Measurements from ENCODE around the gene ISLR2.
"Not testable (repeated sequence)": the region's sequence is repeated elsewhere in the genome, so short reads cannot be mapped to it uniquely, and the experiment has no call there.

The ISLR2 gene

DNA sequence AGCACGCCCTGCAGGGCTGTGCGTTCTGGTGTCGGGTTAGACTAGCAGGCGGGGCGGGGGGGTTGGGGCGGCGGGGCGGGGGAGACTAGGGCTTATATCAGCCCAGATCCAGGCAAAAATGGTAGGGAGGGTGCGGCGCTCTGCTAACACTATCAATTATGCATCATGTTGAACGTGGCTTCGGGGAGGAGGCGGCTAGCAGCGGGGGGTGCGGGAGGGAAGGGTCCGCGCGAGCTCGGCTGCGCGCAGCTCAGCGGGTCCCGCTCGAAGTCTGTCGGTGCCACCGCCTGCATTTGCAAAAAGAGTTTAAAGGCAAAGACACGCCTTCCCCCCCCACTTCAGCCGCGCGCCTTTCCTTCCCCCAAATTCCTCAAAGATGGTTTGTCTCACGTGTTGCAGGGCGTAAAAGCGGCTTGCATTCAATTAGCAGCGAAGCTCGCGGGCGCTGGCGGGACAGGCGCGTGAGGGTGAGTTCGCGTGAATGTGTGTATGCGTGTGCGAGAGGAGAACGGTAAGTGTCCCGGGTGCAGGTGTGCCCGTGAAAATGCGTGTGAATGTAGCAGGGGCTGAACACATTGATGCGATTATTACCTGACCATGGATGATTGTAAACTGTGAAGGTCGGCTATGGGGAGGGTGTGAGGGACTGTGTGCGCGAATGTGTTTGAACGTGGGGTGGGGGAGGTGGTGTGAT is at the start of gene ISLR2:
ISLR2 (plus strand) TSS at position 432 of the 694 bp plus-strand sequence. CDS start 2,169 bp downstream, outside the sequence.
- no peak for DNase-seq

DNA sequence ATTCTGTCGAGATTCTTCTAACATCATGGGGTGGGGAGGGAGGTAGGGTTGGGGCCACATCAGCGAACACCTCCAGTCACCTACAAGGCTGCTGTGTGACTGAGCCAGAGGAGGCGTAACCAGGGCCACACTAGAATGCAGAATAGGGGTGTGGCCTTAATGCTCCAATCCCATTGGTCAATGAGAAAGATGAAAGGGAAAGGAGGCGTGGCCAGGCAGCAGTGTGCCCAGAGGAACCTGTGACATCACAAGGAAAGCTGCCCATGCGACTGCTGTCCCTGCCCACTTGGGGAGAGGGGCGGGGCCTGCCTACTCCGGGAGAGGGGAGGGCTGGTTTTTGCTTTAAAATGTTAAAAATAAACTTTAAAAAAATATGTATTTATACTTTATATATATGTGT is 47.9 kb upstream of the ISLR2 start, which contains the start of gene GOLGA6A:
GOLGA6A (minus strand) TSS at position 101 of the 400 bp plus-strand sequence; CDS start at position 60, 41 bp downstream.
- DNase-seq: not testable (repeated sequence)

DNA sequence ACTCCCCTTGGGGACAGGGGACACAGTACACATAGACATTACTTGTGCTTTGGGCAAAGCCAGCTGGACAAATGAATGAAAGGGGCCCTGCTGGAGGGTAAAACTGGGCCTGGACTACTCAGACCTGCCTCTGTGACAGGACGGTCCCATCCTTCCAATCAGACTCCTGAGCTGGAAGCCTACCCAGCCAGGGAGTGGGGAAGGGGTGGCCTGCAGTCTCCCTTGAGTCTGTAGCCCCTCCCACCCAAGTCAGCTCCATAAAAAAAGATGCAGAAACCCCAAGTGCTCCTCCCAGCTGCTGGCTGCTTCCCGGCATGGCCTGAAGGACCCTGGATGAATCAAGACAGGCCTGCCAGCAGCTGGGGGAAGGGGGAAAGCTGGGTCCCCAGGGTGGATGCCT is 35.8 kb upstream of the ISLR2 start:
- DNase-seq: not testable (repeated sequence)

DNA sequence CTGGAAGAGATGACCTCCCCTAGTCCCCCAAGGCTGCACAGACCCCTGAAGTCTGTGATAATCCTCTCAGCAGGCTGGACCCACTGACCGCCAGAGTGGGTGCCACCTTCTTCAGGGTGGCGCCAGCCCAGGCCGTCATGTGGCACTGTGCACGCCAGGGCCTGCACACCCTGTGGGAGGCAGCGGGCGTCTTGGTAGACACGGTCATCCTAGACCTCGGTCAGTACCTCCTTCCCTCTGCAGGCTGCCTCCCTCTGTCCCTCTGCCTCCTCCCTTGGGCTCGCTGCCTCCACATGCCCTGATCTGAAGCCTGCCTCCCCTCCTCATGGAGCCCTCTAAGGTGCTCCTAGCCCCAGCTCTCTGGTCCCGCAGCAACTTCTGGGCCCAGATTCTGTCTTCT is 34.8 kb upstream of the ISLR2 start:
- not testable (repeated sequence) for DNase-seq

- DNase-seq: not testable (repeated sequence)
These were observed 33.5 kb upstream of the ISLR2 start for GRCh38 chr15:74096753-74097474.

DNA sequence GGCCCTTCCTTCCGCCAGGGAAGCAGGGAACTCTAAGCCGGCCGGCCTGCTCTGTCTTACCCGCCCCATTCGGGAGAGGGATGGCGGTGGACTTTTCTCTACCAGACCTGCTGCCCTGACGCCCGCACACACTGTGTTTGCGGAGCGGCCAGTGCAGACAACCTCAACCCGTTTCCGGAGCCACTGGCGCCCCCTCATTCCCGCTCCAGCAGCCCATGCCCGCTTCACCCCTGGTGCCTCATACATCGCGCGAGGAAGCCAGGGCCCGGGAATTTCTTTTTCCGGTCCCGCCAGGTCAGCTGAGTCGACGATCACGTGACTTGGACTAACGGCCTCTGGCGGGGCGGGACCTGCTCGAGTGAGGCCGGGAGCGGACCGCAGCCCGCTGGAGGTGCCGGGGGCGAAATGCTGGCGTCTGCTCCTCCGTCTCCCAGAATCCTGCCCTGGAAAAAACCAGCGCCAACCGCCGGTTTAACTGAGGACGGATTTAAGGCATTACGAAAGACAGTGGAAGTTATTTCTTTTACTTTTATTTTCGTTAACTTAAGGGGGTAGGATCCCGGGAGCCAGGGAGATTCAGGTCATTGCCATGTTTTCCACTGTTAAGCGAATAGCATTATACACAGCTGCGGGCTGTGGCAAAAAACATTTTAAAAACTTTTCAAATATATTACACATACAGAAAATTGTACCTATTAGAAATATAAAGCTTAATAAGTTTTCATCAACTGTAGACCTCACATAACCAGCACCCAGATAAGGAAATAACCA is 30.2 kb upstream of the ISLR2 start:
- DNase-seq: peak; percentile 72 to 73

GRCh38 chr15:74108111-74108510 is 22.3 kb upstream of the ISLR2 start:
- no peak for DNase-seq

GRCh38 chr15:74108611-74109010 is 21.8 kb upstream of the ISLR2 start:
- DNase-seq: not testable (repeated sequence)

DNA sequence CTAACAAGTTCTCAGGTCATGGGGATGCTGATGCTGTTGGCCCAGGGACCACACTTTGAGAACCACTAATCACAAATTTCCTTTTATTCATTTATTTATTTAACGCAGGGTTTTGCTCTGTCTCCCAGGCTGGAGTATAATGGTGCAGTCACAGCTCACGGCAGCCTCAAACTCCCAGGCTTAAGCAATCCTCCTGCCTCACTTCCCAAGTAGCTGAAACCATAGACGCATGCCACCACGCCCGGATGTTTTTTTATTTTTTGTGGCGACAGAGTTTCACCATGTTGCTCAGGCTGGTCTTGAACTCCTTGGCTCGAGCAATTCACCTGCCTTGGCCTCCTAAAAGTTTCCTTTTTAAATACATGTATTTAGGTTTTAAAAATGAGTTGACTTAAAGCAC is 20.7 kb upstream of the ISLR2 start:
- DNase-seq: no peak

DNA sequence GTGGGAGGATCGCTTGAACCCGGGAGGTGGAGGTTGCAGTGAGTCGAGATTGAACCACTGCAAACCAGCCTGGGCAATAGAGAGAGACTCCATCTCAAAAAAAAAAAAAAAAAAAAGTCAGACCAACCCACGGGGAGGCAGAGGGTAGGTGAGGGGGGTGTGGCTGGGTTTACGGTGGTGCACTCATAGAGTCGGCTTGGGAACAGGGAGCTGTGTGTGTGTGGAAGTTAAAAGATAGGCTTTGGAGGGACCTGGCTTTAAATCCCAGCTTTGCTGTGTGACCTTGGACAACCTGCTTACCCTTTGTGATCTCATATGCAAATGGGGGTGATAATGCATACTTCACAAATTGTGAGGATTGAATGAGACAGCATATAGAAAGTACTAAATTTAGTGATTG is 10.0 kb upstream of the ISLR2 start:
- no peak for DNase-seq

DNA sequence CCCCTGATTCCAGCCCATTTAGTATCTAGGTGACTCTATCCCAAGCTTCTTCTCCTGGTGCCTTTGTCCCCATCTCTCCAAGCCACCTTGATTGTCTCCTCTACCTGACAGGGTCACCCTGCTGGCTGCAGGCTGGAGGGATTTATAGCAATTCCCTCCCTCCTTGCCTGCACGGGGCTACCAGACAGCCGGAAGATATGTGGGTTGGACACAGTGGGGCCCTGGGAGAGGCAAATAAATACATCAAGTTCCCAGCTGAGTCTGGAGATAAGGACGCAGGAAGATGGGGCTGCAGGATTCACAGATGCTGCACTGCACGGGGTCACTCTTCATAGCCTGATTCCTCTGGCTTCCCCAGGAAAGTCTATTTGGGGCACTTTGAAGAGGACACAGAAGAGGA is 9.3 kb upstream of the ISLR2 start:
- no peak for DNase-seq

DNA sequence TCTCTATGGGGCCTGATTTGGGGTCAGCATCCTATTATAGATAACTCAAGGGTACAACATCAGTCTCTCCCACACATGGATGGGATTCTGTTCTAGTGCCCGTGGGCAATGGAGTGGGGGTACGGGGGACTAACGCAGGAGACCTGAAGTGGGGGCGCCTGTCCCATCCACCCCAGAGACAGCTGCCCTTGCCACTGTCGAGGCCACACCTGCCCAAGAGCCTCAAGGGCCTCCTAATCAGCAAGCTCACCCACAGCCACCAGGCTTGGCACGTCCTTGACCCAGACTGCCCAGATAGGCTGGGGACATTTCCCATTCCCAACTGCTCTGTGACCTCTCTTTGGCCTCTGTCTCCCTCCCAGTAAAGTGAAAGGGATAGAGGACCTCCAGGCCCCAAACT is 8.5 kb upstream of the ISLR2 start:
- DNase-seq: no peak

DNA sequence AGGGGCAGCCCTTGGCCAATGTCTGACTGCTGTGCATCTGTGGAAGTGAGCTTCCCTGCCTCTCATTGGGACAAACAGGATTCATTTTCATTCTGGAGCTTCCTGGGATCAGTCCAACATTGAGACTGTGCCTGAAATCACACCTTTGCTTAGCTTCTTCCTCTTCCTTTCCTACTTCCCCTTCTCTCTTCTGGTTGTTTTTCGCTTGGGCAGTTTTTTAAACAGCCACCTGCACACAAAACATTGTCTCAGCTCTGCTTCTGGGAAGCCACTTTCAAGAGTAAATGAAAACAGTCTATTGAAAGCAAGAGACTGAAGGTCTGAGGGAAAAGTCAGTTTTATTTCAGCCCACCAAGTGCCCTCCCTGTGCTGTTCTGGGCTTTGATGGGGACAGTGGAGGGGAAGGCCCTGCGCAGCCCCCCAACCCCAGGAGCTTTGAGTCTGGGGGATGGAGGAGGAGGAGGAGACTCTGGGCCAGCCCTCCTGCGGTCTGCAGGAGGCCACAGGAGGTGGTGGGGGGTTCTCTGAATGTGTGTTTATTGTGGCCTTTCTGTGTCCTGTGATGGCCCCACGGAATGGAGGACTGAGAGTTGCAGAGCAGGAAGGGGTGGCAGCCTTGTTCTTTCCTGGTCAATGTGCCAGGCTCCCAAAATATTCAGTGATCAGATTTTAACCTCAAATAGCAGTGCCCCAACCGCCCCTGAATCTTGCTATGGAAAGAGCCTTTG is 7.8 kb upstream of the ISLR2 start:
- no peak for DNase-seq

DNA sequence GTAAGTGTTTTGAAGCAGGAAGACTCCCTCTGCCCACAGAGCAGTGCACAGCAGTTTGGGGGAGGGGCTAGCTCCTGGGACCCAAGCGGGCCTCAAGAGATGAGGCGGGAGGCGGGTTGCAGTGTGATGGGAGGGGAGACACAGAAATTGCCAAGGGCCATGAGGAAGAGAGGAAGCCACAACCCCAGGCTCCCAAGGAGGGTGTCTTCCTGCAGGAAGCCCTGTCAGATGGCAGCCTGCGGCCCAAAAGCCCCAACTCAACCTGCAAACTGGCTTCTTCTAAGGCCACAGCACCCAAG is 7.3 kb upstream of the ISLR2 start:
- DNase-seq: no peak

GRCh38 chr15:74123658-74124057 is 6.7 kb upstream of the ISLR2 start:
- no peak for DNase-seq

GRCh38 chr15:74124196-74124595 is 6.2 kb upstream of the ISLR2 start:
- DNase-seq: no peak

DNA sequence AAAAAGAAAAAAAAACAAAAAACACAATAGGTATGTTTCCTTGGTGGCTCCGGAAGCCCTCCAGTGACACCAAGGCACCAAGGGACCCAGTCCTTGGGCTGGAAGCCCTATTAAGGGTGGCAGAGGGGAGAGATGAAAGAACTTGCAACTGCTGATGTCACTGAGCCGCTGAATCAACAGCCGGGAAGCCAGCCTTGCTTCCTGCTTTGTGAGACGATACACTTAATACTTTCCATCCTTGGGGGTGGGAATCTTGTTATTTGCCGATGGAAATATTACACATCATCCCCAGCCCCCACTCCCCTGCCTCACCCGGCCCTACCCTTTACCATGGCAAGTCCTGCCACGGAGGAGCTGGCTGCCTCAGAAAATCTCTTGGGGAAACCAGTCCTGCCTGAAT is 5.6 kb upstream of the ISLR2 start:
- DNase-seq: no peak

DNA sequence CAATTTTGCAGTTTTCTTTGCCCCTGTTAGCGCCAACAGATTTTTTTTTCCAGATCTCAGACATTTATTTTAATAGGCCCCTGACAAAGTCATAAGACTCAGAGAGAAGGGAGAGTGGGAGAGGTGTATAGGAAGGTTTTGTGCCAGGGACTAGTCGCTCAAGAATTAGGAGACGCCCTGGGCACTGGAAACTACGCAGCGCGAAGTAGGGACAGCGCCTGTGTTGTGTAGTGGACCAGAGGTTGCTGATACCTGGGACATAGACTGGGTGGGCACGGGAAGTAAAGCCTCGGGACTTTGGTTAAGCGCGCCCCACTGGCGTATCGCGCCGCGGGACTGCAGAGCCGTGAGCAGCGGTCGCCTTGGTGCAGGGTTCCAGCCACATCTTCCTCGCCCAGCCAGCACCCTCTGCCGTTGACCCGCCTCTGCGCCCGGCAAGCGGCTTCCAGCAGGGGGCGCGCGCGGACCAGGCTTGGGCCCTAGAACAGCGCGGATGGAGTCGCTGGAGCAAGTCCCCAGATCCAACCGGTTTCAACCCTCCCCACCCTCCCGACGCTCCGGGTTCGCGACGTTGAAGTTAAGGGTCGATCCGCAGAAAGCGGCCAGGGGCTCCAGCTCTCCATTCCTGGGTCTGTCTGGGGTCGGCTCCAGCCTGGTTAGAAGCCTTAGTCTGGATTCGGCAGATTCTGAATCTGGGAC is 3.0 kb upstream of the ISLR2 start:
- DNase-seq: peak; percentile 73 to 75

DNA sequence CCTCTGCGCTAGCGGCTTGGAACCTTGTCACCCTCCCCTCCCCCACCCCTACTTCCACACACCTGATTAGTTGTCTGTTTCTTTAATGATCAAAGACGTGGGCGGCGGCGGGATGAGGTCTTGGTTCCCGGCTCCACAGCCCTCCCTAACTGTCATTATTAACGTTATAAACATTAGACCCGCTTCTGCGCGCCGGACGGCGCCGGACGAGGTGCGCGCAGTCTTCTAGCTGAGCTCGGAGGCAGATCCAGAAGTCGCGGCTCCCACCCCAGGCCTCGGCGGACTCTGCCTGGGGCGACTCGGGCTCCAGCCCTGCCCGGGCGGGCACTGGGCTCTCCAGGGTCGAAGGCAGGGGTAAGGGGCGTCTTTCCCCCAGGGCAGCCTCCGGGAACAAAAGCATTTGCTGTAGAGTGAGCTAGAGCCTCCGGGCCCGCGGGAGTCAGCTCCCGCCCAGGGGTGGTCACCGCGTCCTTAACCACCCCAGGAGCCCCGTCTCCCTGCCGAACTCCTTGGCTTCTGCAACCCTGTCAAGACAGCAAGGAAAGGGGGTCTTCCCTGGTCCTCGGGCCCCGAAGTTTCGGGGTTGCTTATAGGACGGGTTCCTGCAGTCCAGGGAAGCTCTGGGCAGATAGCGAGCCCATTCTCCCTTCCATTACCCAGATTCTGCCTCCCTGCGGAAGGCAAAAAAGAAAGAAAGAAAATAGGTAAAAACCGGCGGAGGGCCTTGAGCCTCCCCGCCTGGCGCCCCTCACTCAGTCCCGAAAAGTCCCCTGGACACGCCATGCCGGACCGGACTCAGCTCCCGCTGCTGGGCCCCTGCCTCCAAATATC is 2.2 kb upstream of the ISLR2 start:
- no peak for DNase-seq

GRCh38 chr15:74128785-74129585 is 1.4 kb upstream of the ISLR2 start:
- no peak for DNase-seq

Data from CD4-positive, alpha-beta T cell treated with Interleukin-4 for 1 hour (primary cell).